Stimulated activated CD4-positive, alpha-beta T cell treated with anti-CD3 and anti-CD28 coated beads, Interleukin-1b, Interleukin-23, amount 100 ng/mL, for 1 hour (primary cell): ENCODE results near the gene ACTN4.
A peak's percentile ranks its signal among the peaks of the same experiment; 100 is the strongest.

ENCODE experiments used
- DNase-seq, 2 donors: peaks; one replicate each; pipeline ENCODE4 v3.0.0-alpha.2; 2020; ENCODE audit warnings: low read depth in 2 of 2

Gene ACTN4

DNA sequence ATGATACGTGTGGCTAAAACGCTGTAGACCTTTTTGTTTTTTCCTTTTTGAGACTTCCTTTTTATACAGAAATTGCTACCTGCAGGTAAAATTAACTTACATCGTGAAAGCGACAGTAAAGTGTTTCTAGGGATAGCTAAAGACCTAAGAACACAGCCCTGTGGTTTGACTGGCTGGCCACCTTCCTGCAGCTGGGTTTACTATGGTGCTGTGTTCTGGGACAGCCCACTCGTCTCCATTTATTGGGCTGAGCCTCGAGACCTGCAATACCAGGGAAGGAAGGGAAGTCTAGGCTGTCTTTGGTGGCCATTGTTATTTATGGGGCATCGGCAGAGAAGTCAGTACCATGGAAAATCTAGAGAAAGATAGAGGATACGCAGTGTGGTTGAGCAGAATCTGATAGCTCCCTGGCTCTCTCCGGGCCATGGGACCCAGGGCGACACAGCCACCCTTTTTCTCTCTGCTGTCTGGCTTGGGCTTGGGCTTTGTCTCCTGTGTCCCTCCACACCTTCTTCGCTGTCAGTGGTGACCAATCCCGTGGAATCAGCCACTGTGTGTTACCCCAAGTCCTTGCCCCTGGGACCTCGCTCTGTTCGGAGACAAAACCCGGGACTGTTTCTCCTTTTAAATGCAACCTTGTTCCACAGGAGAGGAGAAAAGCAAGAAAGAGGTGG is 30.9 kb downstream of the ACTN4 start:
- no peak for DNase-seq

DNA sequence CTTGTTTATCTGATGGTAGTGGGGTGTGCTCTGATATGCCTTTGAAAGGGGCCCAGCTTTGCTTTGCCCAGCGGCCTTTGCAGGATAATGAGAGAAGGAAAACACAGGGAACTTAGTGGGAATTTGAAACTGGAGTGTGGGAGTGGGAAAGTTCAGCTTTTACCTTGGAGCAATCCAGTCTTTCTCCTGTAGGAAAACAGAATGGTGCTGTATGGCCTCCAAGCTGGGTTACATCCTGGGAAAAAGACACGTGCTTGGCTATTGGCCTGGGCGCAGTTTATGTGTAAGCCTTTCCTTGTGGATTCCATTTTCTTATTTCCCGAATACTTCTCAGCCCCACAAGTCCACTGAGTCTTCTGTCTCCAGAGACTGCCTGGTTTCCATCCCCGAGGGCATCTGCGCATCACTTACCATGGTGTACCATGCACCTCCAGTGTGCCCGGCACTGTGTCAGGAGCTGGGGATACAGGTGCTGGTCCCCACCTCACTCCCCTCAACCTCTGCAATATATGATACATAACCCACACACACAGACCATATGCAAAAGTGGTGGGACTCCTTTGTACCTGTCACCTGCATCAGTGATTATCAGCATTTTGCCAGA is 31.5 kb downstream of the ACTN4 start:
- no peak for DNase-seq

DNA sequence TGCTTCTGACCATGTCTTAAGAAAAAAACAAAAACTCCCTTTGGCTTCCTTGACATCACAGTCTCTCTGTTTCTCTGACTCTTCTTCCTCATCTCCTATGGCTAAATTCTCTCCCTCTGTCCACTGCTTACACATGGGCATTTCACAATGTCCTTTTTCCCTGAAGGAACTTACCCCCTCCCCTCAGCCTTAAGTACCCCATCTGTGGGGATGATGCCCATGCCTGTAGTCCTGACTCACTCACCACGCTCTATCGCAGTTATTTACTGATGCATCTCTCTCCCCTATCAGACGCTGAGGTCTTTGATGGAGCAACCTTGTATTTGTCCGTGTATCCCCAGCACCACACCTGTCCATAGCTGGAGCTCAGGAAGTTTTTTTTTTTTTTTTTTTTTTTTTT is 32.4 kb downstream of the ACTN4 start:
- DNase-seq: no peak

DNA sequence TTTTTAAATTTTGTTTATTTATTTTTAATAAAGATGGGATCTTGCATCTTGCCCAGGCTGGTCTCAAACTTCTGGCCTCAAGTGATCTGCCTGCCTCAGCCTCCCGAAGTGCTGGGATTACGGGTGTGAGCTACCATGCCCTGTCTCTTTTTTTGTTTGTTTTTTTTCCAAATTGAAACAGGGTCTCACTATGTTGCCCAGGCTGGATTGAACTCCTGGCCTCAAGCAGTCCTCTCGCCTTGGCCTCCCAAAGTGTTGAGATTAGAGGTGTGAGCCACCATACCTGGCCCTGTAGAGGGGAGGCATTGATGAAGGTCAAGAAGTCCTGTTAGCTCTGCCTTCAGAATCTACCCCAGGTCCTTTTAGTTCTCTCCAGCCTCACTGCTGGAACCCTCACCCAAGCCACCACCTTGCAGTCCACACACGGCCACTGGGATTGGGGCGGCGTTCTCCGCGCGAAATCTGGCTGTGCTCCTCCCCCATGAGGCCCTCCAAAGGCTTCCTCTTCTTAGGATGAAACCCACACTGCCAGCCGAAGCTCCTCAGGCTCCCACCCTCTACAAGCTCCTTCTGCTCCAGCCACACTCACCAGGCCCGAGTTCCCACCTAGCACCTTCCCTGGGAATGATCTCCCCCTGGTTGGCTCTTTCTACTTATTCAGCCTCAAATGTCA is 34.9 kb downstream of the ACTN4 start:
- DNase-seq: no peak

DNA sequence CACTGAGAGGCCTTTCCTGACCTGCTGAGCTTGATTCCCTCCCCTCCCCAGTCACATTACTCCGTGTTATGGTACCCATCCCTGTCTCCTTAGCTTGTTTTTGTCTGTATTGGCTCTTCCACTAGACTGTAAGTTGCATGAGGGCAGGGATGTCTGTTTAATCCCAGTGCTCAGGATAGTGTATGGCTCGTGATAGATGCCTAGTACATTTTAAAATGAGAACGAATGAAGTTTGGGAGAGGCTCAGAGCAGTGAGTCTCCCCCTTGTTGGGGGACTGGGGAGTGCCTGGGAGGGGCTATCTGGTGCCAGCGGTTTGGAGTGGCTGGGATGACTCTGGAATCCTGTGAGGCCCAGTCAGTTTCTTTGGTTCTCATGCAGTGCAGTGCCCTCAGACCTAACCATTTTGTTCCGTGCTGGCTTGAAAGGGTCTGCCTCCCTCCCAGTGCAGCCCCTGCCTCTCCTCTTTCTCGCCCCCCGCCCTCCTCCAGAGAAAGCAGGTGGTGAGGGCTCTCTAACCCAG is 35.5 kb downstream of the ACTN4 start:
- no peak for DNase-seq

DNA sequence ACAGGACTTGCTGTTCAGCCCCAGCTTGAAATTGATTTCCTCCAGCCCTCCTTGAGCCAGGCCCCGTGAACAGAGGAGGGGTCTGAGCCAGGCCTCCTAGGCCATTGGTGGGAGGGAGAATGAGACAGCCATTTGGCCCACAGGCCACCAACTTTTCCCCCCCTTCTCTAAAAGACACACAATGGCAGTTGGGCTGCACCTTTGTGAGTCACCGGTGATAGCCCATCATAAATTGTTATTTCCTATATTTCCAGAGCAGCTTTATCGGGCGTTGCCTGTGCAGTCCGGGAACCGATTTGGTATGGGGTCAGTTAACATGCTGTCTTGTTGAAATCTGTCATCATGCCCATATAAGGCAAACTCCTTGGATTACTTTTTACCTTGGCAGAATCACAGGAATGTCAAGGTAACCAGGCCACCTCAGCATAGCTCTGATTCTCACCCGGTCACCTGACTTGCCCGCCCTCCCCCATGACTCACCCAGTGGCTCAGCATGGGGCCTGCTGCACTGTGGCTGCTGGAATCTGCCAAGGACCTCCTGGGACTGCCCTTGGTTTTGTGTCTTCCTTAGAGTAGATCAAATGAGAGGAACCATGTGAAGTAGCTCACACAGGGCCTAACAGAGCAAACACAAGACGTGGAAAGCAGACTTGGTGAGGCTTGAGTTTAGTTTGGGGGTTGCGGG is 36.1 kb downstream of the ACTN4 start:
- peak in 1 of 2 donors; percentile 15 for DNase-seq

DNA sequence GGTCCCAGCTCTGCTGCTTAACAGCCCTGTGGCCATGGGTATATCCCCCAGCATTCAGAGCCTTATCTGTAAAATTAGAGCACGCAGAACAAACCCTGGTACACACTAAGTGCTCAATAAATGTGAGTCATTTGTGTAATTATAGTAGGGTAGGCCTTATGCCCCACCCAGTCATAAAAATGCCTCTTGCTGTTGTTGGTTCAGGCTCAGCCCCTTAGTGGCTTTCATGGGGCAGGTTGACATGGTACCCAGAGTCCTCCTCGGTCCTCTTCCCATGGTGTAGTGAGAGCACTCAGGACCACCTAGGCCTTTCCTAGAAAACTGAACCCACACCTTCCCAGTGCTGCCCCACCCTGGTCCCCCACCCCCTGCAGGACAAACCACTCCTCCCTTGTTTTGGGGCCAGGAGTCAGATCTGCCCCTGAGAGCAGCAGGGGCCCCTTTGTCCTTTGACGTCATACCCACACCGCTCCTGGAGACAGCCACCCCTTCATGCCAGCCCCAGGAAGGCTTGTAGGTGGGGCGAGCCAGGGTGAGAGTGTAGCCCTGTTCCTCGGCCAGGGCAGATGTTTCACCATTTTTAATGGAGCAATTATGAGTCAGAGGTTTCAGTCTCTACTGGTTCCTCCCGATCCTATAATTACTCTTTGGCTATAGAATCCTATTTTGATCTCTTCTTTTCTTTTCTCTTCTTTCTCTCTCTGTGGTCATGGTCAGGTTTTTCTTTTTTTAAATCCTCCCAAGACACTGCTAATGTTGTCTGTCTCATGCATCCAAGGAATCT is 36.8 kb downstream of the ACTN4 start:
- DNase-seq: no peak

DNA sequence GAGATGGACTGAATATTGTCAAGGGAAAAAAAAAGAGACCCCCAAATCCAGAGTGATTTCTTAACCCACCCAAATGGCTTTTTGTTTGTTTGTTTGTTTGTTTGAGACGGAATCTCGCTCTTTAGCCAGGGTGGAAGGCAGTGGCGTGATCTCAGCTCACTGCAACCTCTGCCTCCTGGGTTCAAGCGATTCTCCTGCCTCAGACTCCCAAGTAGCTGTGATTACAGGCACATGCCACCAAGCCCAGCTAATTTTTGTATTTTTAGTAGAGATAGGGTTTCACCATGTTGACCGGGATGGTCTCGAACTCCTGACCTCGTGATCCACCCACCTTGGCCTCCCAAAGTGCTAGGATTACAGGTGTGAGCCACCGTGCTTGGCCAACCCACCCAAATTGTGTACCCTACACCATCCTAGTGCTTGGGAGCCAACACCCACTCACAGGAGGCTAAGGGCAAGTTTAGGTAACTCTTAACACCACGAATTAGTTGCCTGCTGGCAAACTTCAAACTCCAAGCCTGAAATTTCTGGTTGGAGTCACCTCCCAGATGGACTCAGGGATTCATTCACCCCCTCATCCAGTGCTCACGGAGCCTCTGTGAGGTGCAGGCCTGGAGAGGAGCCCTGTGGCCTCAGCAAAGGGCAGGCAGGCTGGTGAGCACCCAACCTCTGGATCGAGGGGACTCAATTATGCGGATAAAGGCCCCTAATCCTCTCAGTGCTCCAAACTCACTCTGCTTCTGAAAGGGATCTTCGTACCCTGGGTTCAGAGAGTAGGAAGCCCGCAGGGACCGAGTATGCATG is 37.6 kb downstream of the ACTN4 start:
- no peak for DNase-seq

DNA sequence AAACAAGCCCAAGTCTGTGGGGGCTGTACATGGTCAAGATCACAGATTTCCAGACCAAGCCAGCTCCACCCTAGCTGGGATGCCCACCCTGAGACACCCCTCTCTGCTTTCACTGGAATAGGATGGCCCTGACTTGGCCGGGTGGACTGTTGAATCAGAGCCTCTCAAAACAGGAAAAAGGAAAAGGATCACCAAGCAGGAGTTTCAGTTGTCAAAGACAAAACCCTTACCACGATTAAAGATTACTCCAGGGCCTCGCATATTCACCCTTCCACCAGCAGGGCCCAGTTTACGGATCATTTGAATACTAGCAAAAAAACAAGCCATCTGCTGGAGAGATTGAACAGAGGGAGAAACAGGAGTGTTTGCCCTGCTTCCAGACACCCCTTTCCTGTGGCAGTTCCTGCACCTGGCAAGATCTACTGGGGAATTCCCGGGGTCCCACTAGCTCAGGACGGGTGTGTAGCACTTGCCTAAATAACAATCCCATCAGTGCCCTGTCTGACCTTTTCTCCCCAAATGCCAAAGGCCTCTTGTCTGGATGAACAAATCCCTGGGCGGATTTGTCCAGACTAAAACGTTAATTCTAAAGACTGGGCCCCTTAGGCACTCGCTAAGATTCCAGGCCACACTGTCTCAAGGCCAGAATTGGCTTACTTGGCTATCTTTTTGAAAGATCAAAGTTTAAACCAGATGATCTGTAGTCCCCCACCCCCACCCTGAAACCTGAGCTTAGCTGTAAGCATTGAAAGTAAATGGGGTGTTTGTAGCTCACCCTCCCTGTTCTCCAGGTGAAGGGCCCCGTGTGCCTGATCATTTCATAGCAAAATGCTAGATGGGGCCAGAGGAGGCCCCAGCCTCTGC is 38.4 kb downstream of the ACTN4 start:
- DNase-seq: no peak

DNA sequence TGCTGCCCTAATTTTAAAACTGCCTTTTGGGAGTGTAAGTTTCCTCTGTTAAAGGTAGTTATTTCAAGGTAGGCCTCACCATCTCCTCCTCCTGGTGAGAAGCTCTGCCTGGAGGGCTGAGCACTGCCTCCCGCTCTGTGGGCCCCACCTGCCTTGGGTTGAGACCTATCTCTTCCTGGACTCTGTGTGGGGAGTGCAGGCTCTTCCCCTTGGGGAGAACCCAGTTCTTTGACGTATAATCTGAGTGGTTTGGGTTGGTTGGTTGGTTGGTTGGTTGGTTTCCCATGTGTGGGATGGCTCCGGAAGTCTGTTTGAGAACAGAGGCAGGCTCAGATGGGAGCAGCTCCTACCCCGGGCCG is 39.1 kb downstream of the ACTN4 start:
- no peak for DNase-seq

DNA sequence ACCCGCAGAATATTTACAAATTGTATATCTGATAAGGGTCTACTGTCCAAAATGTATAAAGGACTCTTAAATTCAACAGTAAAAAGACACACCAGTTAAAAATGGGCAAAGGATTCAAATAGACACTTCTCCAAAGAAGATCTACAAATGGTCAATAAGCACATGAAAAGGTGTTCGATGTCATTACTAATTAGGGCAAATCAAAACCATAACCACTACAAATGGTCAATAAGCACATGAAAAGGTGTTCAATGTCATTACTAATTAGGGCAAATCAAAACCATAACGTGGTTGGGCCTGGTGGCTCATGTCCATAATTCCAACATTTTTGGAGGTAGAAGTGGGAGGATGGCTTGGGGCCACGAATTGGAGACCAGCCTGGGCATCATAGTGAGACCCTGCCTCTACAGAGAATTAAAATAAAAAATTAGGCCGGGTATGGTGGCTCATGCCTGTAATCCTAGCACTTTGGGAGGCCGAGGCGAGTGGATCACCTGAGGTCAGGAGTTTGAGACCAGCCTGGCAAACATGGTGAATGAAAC is 40.5 kb downstream of the ACTN4 start:
- no peak for DNase-seq

DNA sequence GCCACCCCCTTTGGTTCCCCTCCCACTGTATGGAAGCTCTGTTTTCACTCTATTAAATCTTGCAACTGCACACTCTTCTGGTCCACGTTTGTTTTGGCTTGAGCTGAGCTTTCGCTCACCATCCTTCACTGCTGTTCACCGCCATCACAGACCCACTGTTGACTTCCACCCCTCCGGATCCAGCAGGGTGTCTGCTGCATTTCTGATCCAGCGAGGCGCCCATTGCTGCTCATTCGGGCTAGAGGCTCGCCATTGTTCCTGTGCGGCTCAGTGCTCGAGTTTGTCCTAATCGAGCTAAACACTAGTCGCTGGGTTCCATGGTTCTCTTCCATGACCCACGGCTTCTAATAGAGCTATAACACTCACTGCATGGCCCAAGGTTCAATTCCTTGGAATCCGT is 42.7 kb downstream of the ACTN4 start:
- DNase-seq: no peak

DNA sequence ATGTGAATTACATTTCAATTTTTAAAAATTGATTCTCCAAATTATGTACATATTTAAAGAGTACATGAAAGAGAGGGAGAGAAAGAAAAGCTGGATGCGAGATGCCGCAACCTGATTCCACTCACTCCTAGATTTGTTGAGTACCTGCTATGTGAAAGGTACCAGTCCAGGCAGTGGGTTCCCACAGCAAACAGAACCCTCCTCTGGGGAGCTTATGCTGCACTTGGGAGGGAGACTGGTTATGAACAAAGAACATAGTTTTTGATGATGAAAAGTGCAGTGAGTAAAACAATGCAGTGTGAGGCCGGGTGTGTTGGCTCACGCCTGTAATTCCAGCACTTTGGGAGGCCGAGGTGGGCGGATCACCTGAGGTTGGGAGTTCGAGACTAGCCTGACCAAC is 43.4 kb downstream of the ACTN4 start:
- DNase-seq: no peak

DNA sequence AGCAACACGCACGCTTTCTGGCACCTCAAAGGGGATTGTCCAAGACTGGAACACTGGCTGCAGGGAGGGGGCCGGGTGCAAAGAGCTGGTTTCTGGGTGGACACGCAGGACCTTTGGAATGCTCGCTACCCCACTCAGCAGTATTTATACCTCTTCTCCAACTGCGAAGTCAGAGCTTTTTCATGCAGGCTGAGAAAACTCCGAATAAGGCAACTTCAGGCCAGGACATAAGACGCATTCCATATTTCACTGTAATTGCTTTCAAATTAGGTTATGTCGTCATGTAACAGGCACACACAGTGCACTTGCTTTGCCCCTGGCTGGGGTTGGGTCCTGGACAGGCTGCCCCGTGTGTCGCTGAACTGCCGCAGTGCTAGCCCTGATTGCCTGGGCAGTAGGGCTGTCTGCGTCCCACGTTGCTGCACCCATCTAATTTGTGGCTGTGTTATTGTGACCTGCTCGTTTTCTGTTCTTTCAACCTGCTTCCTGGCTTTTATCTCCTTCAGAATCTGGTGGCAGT is 44.5 kb downstream of the ACTN4 start:
- no peak for DNase-seq

DNA sequence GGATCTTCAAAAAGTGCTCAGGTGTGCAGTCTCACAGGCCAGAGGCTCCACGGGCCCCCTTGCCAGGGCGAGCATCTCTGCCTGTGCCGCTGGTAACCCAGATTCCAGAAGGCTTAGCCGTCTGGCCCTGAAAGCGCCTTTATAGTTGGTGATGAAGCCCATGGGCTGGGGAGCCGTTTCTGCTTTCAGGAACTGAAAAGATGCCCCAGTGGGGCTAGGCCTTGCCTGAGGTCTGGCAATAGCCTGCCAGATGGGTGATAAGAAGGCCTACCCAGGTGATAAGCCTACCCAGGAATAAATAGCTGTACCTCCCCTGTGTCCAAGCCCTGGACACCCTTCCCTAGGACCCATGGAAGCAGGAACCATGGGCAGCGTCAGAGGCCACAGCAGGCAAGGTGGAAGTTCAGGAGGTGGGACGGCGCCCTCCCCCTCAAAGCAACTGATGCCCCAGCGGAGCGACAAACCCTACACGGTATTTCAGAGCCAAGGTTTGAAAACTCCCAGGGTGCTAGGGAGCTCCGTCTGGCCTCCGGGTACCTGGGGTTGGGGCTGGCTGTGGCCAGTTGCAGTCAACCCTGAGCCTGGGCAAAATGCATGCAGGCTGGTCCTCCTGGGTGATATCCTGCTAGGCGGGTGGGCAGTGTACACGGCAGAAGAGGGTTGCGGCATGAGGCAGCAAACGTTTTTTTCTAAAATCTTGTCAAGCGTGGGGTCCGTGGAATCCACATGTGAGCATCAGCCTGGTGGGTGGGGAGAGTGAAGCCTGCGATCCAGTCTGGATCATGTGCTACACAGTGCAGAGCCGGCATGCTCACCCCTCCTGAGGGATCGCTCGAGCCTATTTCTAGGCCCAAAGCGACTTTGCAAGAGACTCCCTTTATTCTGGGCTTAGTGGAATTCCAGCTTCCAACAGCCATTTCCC is 45.3 kb downstream of the ACTN4 start:
- no peak for DNase-seq

DNA sequence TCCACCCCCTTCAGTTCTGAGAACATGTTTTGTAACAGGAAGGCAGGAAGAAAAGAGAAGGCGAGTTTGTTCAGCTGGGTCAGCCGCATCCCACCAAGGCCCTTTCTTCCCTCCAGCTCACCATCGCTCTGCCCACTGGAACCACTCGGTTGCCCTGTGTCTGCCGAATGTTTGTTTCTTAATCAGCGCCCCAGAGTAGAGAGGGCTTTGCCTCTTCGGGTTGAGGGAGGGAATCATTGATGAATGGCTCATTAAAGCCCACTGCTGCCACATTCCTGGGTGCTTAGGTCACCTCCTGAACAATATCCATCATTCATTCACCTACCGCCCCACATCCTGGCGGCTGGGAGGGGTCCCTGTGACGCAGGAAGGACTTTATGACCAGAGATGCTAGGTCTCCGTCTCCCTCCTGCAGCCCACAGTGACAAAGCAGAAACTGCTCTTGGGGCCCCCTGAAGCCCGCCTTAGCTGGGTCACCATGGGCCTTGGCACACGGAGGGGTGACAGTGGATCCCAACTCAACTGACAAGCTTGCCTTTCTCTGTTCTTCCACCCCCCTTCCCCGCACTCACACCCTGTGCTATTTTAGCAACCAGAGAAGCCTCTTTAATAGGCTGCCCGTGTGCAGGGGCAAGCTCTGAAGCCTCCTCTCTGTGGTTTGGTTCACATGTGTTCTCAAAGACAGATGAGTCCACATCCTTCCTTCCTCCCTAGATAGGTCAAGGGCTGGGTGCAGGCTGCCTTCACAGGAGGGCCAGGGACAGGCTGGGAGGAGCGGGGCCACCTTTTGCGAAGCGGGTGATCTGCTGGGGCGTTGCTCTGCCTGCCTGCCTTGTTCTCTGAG is 46.2 kb downstream of the ACTN4 start:
- DNase-seq: no peak

DNA sequence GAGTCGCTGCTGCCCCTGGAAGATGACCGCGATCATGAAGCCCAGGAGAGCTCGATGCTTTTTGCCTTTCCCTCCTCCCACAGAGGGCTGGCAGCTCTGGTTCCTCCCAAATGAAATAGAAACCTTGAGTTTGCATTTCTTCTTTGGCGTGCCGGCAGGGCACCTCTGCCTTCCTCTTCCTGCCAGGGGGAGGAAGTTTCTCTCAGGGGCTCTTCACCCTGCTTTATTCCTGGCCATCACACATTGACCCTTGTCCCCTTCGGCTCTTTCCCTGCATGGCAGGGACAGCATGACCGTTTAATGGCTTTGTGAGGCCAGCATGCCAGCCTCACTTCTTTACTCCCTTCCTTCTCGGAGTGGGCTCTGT is 47.9 kb downstream of the ACTN4 start:
- no peak for DNase-seq
